HEK293 (cell line): ENCODE data around the gene ZNF234.
A peak's percentile ranks its signal among the peaks of the same experiment; 100 is the strongest.

Experiments used
- GLIS1 ChIP-seq: fragments of 450-650 bp; formaldehyde crosslinking; IDR thresholded peaks from 2 replicates; pipeline ENCODE4 v1.5.1; 2016; ENCODE audit warnings: missing biosample characterization, missing genetic modification characterization
- KLF1 ChIP-seq: fragments of 450-650 bp; formaldehyde crosslinking; IDR thresholded peaks from 2 replicates; pipeline ENCODE4 v1.5.1; 2016; ENCODE audit warnings: missing biosample characterization, missing genetic modification characterization
- KLF16 ChIP-seq: fragments of 450-650 bp; formaldehyde crosslinking; IDR thresholded peaks from 2 replicates; pipeline ENCODE4 v1.5.1; 2017; ENCODE audit warnings: missing biosample characterization, missing genetic modification characterization
- KLF7 ChIP-seq: fragments of 450-650 bp; formaldehyde crosslinking; IDR thresholded peaks from 2 replicates; pipeline ENCODE4 v1.5.1; 2016; ENCODE audit warnings: missing biosample characterization, missing genetic modification characterization, borderline replicate concordance
- MYNN ChIP-seq: fragments of 450-650 bp; formaldehyde crosslinking; IDR thresholded peaks from 2 replicates; pipeline ENCODE4 v1.5.1; 2016; ENCODE audit warnings: missing biosample characterization, missing genetic modification characterization, borderline replicate concordance
- MZF1 ChIP-seq: fragments of 450-650 bp; formaldehyde crosslinking; IDR thresholded peaks from 2 replicates; pipeline ENCODE4 v1.5.1; 2017; ENCODE audit warnings: missing biosample characterization, missing genetic modification characterization, borderline replicate concordance
- SETDB1 ChIP-seq: IDR thresholded peaks from one replicate; pipeline ENCODE4 v1.6.1; 2017; ENCODE audit warnings: mild to moderate bottlenecking, low read length, moderate library complexity, mixed read lengths; ENCODE audit not compliant: insufficient read length
- SP7 ChIP-seq: fragments of 450-650 bp; formaldehyde crosslinking; IDR thresholded peaks from 2 replicates; pipeline ENCODE4 v1.5.1; 2016; ENCODE audit warnings: missing biosample characterization, missing genetic modification characterization
- YY2 ChIP-seq: fragments of 450-650 bp; formaldehyde crosslinking; IDR thresholded peaks from 2 replicates; pipeline ENCODE4 v1.5.1; 2016; ENCODE audit warnings: missing biosample characterization, missing genetic modification characterization
- ZBTB8A ChIP-seq: fragments of 450-650 bp; formaldehyde crosslinking; IDR thresholded peaks from 2 replicates; pipeline ENCODE4 v1.5.1; 2016; ENCODE audit warnings: missing biosample characterization, missing genetic modification characterization
- ZIC2 ChIP-seq: fragments of 450-650 bp; formaldehyde crosslinking; IDR thresholded peaks from 2 replicates; pipeline ENCODE4 v1.5.1; 2016; ENCODE audit warnings: missing biosample characterization, missing genetic modification characterization
- ZNF112 ChIP-seq: fragments of 450-650 bp; formaldehyde crosslinking; IDR thresholded peaks from 2 replicates; pipeline ENCODE4 v1.5.0; 2017; ENCODE audit warnings: missing biosample characterization, missing genetic modification characterization
- ZNF133 ChIP-seq: fragments of 450-650 bp; formaldehyde crosslinking; IDR thresholded peaks from 2 replicates; pipeline ENCODE4 v1.5.1; 2016; ENCODE audit warnings: missing biosample characterization, missing genetic modification characterization
- ZNF138 ChIP-seq: fragments of 450-650 bp; formaldehyde crosslinking; IDR thresholded peaks from 2 replicates; pipeline ENCODE4 v1.5.1; 2016; ENCODE audit warnings: missing biosample characterization, missing genetic modification characterization, borderline replicate concordance
- ZNF155 ChIP-seq: fragments of 450-650 bp; formaldehyde crosslinking; IDR thresholded peaks from 2 replicates; pipeline ENCODE4 v1.5.1; 2016; ENCODE audit warnings: missing biosample characterization, missing genetic modification characterization
- ZNF19 ChIP-seq: fragments of 450-650 bp; formaldehyde crosslinking; IDR thresholded peaks from 2 replicates; pipeline ENCODE4; 2016; ENCODE audit warnings: missing biosample characterization, missing genetic modification characterization, low read depth
- ZNF211 ChIP-seq: fragments of 450-650 bp; formaldehyde crosslinking; IDR thresholded peaks from 2 replicates; pipeline ENCODE4 v1.5.1; 2016; ENCODE audit warnings: low read depth, missing biosample characterization, missing genetic modification characterization
- ZNF248 ChIP-seq: fragments of 450-650 bp; formaldehyde crosslinking; IDR thresholded peaks from 2 replicates; pipeline ENCODE4 v1.5.1; 2017; ENCODE audit warnings: missing biosample characterization, missing genetic modification characterization
- ZNF274 ChIP-seq, 2 experiments: fragments of 200-500 bp in 1 of 2; fragments of 450-650 bp in 1 of 2; sonication (Bioruptor generic) in 1 of 2; formaldehyde crosslinking in 1 of 2; IDR thresholded peaks; 2 replicates each; pipeline versions ENCODE4 v1.5.1 to v1.6.1; 2014 to 2016; ENCODE audit warnings: borderline replicate concordance in 1 of 2, inconsistent platforms in 1 of 2, low read length in 1 of 2, missing biosample characterization in 1 of 2, missing genetic modification characterization in 1 of 2
- ZNF654 ChIP-seq: fragments of 450-650 bp; formaldehyde crosslinking; IDR thresholded peaks from 2 replicates; pipeline ENCODE4 v1.5.1; 2016; ENCODE audit warnings: low read depth, missing biosample characterization, missing genetic modification characterization
- ZNF677 ChIP-seq: fragments of 450-650 bp; IDR thresholded peaks from 2 replicates; pipeline ENCODE4 v1.5.0; 2018; ENCODE audit warnings: missing biosample characterization, mild to moderate bottlenecking, missing genetic modification characterization, moderate library complexity
- ZNF792 ChIP-seq: fragments of 450-650 bp; formaldehyde crosslinking; IDR thresholded peaks from 2 replicates; pipeline ENCODE4 v1.5.1; 2016; ENCODE audit warnings: missing biosample characterization, missing genetic modification characterization
- ZNF830 ChIP-seq: fragments of 450-650 bp; IDR thresholded peaks from 2 replicates; pipeline ENCODE4 v1.5.0; 2018; ENCODE audit warnings: missing biosample characterization, missing genetic modification characterization, low read depth, mild to moderate bottlenecking, moderate library complexity
- ZSCAN30 ChIP-seq: fragments of 450-650 bp; IDR thresholded peaks from 2 replicates; pipeline ENCODE4 v1.5.1; 2018; ENCODE audit warnings: missing biosample characterization, mild to moderate bottlenecking, missing genetic modification characterization, moderate library complexity
- ZXDB ChIP-seq: fragments of 450-650 bp; formaldehyde crosslinking; IDR thresholded peaks from 2 replicates; pipeline ENCODE4 v1.5.1; 2016; ENCODE audit warnings: missing biosample characterization, missing genetic modification characterization
- TF ChIP-seq, protein P1 (sequence below): fragments of 450-650 bp; formaldehyde crosslinking; IDR thresholded peaks from 2 replicates; pipeline ENCODE4 v1.5.1; 2016; ENCODE audit warnings: missing biosample characterization, missing genetic modification characterization
- TF ChIP-seq, protein P2 (sequence below): fragments of 450-650 bp; formaldehyde crosslinking; IDR thresholded peaks from 2 replicates; pipeline ENCODE4 v1.5.1; 2016; ENCODE audit warnings: missing biosample characterization, missing genetic modification characterization
- TF ChIP-seq, protein P3 (sequence below): fragments of 450-650 bp; formaldehyde crosslinking; IDR thresholded peaks from 2 replicates; pipeline ENCODE4 v1.5.1; 2016; ENCODE audit warnings: missing biosample characterization, missing genetic modification characterization
- TF ChIP-seq, protein P4 (sequence below): fragments of 450-650 bp; IDR thresholded peaks from 2 replicates; pipeline ENCODE4 v1.5.1; 2018; ENCODE audit warnings: missing biosample characterization, mild to moderate bottlenecking, missing genetic modification characterization
- TF ChIP-seq, protein P5 (sequence below): fragments of 450-650 bp; formaldehyde crosslinking; IDR thresholded peaks from 2 replicates; pipeline ENCODE4 v1.5.1; 2016; ENCODE audit warnings: missing biosample characterization, missing genetic modification characterization
- TF ChIP-seq, protein P6 (sequence below): fragments of 450-650 bp; formaldehyde crosslinking; IDR thresholded peaks from 2 replicates; pipeline ENCODE4 v1.5.1; 2017; ENCODE audit warnings: missing biosample characterization, missing genetic modification characterization

Gene ZNF234

DNA sequence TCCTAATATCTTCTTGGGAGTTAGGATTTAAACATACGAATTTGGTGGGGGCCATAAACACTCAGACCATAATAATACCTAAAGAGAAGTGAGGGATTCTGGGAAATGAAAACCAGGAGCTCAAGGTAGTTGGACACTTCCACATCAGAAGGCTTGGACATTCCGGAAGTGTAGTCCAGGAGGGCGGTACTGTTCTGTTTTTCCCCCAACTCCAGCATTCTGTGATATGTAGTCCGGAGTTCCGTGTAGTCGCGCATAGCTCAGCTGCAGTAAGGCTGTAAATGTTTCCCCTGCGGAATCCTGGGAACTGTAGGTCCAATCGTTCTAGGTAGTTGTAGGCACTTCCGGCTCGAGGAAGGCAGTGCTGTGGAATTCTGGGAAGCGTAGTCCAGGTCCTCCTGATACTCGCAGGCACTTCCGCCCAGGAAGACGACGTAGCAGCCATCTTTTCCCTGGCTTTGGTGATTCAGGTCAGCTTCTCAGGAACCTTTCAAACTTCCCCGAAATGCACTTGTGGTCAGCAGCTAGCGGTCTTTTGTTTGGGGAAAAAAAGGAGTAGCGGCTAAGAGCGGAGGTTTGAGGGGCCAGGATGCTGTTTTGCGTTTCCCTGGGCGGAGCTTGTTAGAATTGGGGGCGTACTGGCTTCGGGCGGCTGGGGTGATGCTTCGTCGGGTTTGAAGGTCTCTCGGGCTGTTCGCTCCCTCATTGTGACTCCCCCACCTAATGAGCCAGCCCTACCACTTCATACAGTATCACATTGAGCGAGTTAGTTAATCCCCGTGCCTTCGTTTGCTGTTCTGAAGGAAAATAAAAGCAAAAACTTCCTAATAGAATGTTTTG, 23.5 kb downstream of the ZNF234 start, which contains the start of gene ZNF226 (continued):
- TF ChIP-seq ZNF654 (tag by site-specific recombination) (no peak), ZSCAN30 (peak; percentile 45; the same call in 1 of the 2 replicates), ZNF248 (tag by site-specific recombination) (no peak), YY2 (tag by site-specific recombination) (peak; percentile 91), ZNF155 (tag by site-specific recombination) (no peak), ZNF792 (tag by site-specific recombination) (peak; percentile 63; the same call in 1 of the 2 replicates), ZNF677 (tag by site-specific recombination) (0 out of 2 replicates have a peak, but pooled peaks have one; percentile 35), SETDB1 (peak; percentile 77), ZBTB8A (tag by site-specific recombination) (peak; percentile 63), GLIS1 (tag by site-specific recombination) (peak; percentile 51; the same call in 1 of the 2 replicates), MYNN (no peak), ZNF112 (tag by site-specific recombination) (no peak), KLF7 (no peak), ZNF274 (IDR thresholded peaks at IDR 0.05; ENCODE audit: low read length) (no peak), ZNF274 (tag by site-specific recombination; IDR thresholded peaks at IDR 0.05; ENCODE audit: borderline replicate concordance) (no peak), MZF1 (tag by site-specific recombination) (peak; percentile 61), ZNF138 (no peak), ZXDB (tag by site-specific recombination) (peak; percentile 96), ZNF830 (tag by site-specific recombination) (no peak), ZIC2 (no peak), KLF1 (tag by site-specific recombination) (peak; percentile 21; the same call in 1 of the 2 replicates), ZNF211 (tag by site-specific recombination) (no peak), KLF16 (tag by site-specific recombination) (peak; percentile 91), ZNF133 (0 out of 2 replicates have a peak, but pooled peaks have one; percentile 36), SP7 (tag by site-specific recombination) (peak; percentile 88), ZNF19 (tag by site-specific recombination) (0 out of 2 replicates have a peak, but pooled peaks have one; percentile 21)
- TF ChIP-seq, protein P1, sequence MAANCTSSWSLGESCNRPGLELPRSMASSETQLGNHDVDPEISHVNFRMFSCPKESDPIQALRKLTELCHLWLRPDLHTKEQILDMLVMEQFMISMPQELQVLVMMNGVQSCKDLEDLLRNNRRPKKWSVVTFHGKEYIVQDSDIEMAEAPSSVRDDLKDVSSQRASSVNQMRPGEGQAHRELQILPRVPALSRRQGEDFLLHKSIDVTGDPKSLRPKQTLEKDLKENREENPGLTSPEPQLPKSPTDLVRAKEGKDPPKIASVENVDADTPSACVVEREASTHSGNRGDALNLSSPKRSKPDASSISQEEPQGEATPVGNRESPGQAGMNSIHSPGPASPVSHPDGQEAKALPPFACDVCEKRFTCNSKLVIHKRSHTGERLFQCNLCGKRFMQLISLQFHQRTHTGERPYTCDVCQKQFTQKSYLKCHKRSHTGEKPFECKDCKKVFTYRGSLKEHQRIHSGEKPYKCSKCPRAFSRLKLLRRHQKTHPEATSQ = peak; percentile 72; the same call in 1 of the 2 replicates
- TF ChIP-seq, protein P2, sequence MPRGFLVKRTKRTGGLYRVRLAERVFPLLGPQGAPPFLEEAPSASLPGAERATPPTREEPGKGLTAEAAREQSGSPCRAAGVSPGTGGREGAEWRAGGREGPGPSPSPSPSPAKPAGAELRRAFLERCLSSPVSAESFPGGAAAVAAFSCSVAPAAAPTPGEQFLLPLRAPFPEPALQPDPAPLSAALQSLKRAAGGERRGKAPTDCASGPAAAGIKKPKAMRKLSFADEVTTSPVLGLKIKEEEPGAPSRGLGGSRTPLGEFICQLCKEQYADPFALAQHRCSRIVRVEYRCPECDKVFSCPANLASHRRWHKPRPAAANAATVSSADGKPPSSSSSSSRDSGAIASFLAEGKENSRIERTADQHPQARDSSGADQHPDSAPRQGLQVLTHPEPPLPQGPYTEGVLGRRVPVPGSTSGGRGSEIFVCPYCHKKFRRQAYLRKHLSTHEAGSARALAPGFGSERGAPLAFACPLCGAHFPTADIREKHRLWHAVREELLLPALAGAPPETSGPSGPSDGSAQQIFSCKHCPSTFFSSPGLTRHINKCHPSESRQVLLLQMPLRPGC (tag by site-specific recombination) = peak; percentile 89
- TF ChIP-seq, protein P3, sequence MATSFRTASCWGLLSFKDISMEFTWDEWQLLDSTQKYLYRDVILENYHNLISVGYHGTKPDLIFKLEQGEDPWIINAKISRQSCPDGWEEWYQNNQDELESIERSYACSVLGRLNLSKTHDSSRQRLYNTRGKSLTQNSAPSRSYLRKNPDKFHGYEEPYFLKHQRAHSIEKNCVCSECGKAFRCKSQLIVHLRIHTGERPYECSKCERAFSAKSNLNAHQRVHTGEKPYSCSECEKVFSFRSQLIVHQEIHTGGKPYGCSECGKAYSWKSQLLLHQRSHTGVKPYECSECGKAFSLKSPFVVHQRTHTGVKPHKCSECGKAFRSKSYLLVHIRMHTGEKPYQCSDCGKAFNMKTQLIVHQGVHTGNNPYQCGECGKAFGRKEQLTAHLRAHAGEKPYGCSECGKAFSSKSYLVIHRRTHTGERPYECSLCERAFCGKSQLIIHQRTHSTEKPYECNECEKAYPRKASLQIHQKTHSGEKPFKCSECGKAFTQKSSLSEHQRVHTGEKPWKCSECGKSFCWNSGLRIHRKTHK = no peak
- TF ChIP-seq, protein P4, sequence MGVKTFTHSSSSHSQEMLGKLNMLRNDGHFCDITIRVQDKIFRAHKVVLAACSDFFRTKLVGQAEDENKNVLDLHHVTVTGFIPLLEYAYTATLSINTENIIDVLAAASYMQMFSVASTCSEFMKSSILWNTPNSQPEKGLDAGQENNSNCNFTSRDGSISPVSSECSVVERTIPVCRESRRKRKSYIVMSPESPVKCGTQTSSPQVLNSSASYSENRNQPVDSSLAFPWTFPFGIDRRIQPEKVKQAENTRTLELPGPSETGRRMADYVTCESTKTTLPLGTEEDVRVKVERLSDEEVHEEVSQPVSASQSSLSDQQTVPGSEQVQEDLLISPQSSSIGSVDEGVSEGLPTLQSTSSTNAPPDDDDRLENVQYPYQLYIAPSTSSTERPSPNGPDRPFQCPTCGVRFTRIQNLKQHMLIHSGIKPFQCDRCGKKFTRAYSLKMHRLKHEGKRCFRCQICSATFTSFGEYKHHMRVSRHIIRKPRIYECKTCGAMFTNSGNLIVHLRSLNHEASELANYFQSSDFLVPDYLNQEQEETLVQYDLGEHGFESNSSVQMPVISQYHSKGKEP (tag by site-specific recombination) = peak; percentile 81; the same call in 1 of the 2 replicates
- TF ChIP-seq, protein P5, sequence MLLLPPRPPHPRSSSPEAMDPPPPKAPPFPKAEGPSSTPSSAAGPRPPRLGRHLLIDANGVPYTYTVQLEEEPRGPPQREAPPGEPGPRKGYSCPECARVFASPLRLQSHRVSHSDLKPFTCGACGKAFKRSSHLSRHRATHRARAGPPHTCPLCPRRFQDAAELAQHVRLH (tag by site-specific recombination) = peak; percentile 100
- TF ChIP-seq, protein P6, sequence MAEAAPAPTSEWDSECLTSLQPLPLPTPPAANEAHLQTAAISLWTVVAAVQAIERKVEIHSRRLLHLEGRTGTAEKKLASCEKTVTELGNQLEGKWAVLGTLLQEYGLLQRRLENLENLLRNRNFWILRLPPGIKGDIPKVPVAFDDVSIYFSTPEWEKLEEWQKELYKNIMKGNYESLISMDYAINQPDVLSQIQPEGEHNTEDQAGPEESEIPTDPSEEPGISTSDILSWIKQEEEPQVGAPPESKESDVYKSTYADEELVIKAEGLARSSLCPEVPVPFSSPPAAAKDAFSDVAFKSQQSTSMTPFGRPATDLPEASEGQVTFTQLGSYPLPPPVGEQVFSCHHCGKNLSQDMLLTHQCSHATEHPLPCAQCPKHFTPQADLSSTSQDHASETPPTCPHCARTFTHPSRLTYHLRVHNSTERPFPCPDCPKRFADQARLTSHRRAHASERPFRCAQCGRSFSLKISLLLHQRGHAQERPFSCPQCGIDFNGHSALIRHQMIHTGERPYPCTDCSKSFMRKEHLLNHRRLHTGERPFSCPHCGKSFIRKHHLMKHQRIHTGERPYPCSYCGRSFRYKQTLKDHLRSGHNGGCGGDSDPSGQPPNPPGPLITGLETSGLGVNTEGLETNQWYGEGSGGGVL = no peak
